GM06990 (cell line): Measurements from ENCODE around the gene PSIP1.

Experiments
- DNase-seq: peaks from one replicate; pipeline ENCODE4 v3.0.0-alpha.2; 2011; ENCODE audit not compliant: insufficient read length; ENCODE audit errors: extremely low read depth
- H3K27me3 ChIP-seq: replicated peaks from 2 replicates; pipeline ENCODE4 v1.6.0; 2011; ENCODE audit warnings: low read length; ENCODE audit not compliant: control insufficient read depth, insufficient read depth
- H3K36me3 ChIP-seq: 2 replicates; pipeline ENCODE4 v1.5.1; 2011; ENCODE audit warnings: low read length; ENCODE audit not compliant: control insufficient read depth, insufficient read depth
- H3K4me3 ChIP-seq: replicated peaks from 2 replicates; pipeline ENCODE4 v1.5.1; 2011; ENCODE audit warnings: low read depth, mild to moderate bottlenecking, control low read depth, low read length
- TF ChIP-seq, protein P1 (sequence below): IDR thresholded peaks from 2 replicates; pipeline ENCODE4 v1.5.1; 2011; ENCODE audit warnings: low read length, control low read depth, mild to moderate bottlenecking, inconsistent platforms; ENCODE audit not compliant: insufficient read depth, poor library complexity, severe bottlenecking

PSIP1 gene

DNA sequence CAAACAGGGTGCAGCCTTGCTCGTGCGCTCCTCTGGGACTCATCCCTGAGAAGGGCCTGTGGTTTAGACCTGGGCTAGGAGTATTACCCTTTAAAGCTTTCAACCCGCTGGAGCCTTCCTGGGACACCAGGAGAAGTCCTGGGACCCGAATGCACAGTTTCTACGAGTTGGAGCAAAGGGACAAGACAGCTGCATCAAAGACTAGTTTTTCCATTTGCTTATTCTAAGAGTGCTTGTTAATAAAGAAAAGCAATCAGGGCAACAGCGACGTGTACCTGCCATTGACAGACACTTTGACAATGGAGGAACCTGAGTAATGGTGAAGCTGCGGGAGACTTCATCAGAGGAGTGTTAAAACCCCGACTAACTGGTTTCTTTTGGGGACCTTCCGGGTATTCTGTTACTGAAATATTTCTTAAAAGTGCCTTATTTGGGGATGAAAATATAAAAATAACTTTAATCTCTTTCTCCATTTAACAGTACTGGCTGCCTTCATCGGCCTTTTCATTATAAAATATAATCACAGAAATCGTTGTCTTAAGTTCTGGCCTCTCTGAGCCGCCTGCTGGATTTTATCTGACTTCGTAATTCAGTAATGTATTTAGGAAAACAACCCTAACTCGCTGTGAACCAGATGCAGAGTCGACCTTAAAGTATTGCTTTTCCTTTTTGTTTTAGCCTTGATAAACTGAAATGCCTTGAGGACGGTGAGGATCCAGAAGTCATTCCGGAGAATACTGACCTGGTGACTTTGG is 87.4 kb downstream of the PSIP1 start:
- DNase-seq: no peak
- TF ChIP-seq, protein P1, sequence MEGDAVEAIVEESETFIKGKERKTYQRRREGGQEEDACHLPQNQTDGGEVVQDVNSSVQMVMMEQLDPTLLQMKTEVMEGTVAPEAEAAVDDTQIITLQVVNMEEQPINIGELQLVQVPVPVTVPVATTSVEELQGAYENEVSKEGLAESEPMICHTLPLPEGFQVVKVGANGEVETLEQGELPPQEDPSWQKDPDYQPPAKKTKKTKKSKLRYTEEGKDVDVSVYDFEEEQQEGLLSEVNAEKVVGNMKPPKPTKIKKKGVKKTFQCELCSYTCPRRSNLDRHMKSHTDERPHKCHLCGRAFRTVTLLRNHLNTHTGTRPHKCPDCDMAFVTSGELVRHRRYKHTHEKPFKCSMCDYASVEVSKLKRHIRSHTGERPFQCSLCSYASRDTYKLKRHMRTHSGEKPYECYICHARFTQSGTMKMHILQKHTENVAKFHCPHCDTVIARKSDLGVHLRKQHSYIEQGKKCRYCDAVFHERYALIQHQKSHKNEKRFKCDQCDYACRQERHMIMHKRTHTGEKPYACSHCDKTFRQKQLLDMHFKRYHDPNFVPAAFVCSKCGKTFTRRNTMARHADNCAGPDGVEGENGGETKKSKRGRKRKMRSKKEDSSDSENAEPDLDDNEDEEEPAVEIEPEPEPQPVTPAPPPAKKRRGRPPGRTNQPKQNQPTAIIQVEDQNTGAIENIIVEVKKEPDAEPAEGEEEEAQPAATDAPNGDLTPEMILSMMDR: peak; percentile 10
- no peaks in the 10 kb centered on the region for H3K27me3 ChIP-seq
- H3K4me3 ChIP-seq: peak overlapping the region; percentile 94
- no peaks in the 10 kb centered on the region for H3K36me3 ChIP-seq

DNA sequence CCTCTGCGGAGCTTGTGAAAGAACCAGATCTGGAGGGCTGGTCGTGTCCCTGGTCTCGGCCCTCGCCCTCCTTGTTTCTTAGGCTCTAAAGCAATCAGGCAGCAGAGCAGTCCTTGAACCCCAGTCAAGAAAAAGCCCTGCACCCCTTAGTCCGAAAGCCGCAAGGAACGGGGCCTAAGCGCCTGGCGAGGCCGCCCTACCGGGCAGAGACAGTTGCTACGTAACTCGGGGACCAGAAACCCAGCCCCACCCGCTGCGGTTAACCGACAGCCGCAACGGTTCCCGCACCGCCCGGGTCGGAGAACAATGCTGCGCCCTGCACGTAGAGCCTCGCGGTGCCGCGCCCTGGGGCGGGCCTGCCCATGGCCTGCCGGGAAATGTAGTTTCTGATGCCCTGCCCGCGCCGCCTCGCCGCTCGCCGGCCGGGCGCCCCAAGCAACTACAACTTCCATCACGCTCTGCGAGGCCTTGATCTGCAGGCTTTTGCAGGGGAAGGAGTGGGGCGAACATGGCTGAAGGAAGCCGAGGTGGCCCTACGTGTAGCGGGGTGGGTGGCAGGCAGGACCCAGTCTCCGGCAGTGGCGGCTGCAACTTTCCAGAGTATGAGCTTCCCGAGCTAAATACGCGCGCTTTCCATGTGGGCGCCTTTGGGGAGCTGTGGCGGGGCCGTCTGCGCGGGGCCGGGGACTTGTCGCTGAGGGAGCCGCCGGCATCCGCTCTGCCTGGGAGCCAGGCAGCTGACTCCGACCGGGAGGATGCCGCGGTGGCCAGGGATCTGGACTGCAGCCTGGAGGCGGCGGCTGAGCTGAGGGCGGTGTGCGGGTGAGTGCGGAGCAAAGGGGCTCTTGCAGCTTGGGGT is 88.2 kb downstream of the PSIP1 start, which contains the start of gene SNAPC3:
Gene SNAPC3, plus strand, starts transcription at position 505 of the 859 bp plus-strand sequence. Its CDS starts 4 bp downstream, at position 509.
- TF ChIP-seq, protein P1: no peak
- Histone ChIP-seq H3K27me3 (no peaks in the 10 kb centered on the region), H3K36me3 (no peaks in the 10 kb centered on the region), H3K4me3 (peak within 1 kb of the TSS; percentile 94)
- peak; percentile 99 for DNase-seq

DNA sequence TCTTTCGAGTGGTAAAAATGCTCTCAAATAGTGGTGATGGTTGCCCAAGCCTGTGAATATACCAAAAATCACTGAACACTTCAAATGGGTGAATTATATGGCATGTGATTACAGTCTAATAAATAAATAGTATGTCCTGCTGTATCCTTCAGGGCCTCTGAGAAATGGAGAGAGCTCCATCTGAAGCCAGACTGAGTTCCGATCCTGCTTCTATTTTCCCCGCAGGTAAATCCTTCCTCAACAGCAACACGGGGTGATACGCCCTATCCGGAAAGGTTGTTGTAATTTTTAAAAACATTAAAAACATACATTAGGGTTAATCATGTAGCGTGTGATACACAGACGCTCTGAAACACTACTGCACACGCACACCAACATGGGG is 88.8 kb downstream of the PSIP1 start:
- Histone ChIP-seq H3K4me3 (peak overlapping the region; percentile 94), H3K36me3 (no peaks in the 10 kb centered on the region), H3K27me3 (no peaks in the 10 kb centered on the region)
- TF ChIP-seq, protein P1: no peak
- no peak for DNase-seq

- no peaks in the 10 kb centered on the region for H3K27me3 ChIP-seq
- no peak overlapping the region for H3K4me3 ChIP-seq
- no peak for DNase-seq
- TF ChIP-seq, protein P1: no peak
- H3K36me3 ChIP-seq: no peaks in the 10 kb centered on the region
These were observed 89.2 kb downstream of the PSIP1 start for GRCh38 chr9:15421532-15421931.

- TF ChIP-seq, protein P1: no peak
- DNase-seq: no peak
- H3K27me3 ChIP-seq: no peaks in the 10 kb centered on the region
- no peak overlapping the region for H3K4me3 ChIP-seq
- no peaks in the 10 kb centered on the region for H3K36me3 ChIP-seq
These were observed 90.0 kb downstream of the PSIP1 start for GRCh38 chr9:15420796-15421195.
